GM20000 (cell line): ENCODE data around the gene CACNA2D4.

Experiments used
- DNase-seq: peaks from one replicate; pipeline ENCODE4 v3.0.0; 2012; ENCODE audit warnings: low spot score
- TF ChIP-seq, protein P1 (sequence below): IDR thresholded peaks from 2 replicates; pipeline ENCODE4 v1.5.1; 2012; ENCODE audit warnings: mild to moderate bottlenecking, control low read depth; ENCODE audit errors: extremely low read depth, missing control alignments

The CACNA2D4 gene

DNA sequence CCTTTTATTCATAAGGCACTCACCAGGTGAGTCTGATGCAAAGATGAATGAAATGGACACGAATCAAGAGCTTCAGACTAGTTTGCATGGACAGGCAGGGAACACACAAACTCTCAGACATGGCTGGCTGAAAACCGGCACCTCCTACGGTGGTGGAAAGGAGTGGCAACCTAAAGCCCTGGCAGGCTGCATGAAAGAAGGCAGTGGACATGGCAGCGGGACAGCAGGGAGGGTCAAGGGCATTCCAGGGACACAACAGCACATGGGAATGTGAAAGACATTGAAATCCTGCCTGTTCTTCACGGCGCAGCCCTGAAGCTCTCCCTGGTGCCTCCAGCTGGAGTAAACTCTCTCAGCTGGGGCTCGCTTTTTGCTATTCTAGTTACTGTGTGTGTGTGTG lies 114.7 kb downstream of the CACNA2D4 start:
- TF ChIP-seq, protein P1, sequence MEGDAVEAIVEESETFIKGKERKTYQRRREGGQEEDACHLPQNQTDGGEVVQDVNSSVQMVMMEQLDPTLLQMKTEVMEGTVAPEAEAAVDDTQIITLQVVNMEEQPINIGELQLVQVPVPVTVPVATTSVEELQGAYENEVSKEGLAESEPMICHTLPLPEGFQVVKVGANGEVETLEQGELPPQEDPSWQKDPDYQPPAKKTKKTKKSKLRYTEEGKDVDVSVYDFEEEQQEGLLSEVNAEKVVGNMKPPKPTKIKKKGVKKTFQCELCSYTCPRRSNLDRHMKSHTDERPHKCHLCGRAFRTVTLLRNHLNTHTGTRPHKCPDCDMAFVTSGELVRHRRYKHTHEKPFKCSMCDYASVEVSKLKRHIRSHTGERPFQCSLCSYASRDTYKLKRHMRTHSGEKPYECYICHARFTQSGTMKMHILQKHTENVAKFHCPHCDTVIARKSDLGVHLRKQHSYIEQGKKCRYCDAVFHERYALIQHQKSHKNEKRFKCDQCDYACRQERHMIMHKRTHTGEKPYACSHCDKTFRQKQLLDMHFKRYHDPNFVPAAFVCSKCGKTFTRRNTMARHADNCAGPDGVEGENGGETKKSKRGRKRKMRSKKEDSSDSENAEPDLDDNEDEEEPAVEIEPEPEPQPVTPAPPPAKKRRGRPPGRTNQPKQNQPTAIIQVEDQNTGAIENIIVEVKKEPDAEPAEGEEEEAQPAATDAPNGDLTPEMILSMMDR = no peak
- DNase-seq = no peak

- TF ChIP-seq, protein P1 = no peak
- DNase-seq = no peak
These were observed 117.0 kb downstream of the CACNA2D4 start for GRCh38 chr12:1801303-1801975.

GRCh38 chr12:1800401-1801302 lies 117.8 kb downstream of the CACNA2D4 start:
- DNase-seq = peak; percentile 71
- TF ChIP-seq, protein P1 = peak; percentile 64

GRCh38 chr12:1799882-1800400 lies 118.5 kb downstream of the CACNA2D4 start:
- TF ChIP-seq, protein P1 = no peak
- DNase-seq = peak; percentile 3

DNA sequence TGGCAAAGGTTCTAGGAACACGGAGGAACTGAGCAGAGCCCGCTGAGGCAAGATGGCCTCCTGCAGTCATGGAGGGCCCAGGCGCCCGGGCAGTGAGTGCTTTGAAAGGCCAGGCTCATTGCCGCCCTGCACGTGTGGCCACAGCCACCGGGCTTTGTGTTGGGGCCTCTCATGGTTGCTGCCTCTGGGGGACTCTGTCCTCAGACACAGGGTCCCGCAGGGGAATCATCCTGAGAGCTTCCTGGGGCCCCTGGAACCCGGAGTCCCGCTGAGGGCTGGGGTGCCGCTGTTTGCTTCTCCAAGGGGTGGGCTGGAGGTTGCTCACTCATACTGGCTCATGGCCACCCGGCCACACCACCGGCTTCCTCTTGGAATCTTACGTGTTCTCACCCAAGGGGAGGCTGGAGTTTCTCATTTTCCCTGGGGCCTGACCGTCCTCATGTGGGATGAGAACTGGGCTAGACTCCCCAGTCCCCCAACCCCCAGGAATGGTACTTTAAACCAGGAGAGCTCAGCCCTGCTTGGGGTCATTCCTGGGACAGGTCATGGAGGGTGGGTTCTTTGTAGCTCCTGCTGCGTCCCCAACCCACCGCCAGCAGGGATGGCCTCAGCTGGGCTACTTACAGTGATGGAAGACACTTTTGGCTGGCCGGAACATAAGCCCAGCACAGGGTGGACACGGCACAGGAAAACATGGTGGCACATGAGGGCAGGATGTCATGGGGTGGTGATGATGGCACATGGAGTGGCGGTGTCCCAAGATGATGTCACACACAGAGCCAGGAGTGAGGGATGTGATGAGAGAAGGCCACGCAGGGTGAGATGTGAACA lies 119.2 kb downstream of the CACNA2D4 start:
- TF ChIP-seq, protein P1 = no peak

DNA sequence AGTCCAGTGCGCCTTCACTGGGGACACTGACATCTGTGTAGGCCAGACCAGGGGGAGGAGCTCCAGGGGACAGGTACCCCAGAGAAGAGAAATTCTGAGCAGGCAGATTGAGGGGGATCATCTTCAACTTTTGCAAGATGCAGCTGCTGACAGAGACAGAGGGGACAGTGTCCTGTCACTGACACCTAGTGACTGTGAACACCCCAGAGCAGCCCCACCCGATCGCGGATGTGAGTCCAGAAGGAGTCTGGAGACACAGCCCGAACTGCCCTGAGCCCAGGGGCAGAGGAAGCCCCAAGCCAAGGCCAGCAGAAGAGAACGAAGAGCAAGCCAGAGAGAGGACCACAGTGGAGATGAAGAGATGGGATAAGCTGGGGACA lies 119.8 kb downstream of the CACNA2D4 start:
- TF ChIP-seq, protein P1 = no peak
- DNase-seq = peak; percentile 4

More for the DNA sequence above, 119.2 kb downstream of the CACNA2D4 start:
- DNase-seq = no peak
